Activated gamma-delta T cell treated with Interleukin-2 at 50 U/mL for 16 hours (primary cell): Measurements from ENCODE around the gene MTRF1.
"Not testable (repeated sequence)": the region's sequence is repeated elsewhere in the genome, so short reads cannot be mapped to it uniquely, and the experiment has no call there.

Experiments
- DNase-seq: peaks from one replicate; pipeline ENCODE4 v3.0.0-alpha.2; 2020

MTRF1 gene

DNA sequence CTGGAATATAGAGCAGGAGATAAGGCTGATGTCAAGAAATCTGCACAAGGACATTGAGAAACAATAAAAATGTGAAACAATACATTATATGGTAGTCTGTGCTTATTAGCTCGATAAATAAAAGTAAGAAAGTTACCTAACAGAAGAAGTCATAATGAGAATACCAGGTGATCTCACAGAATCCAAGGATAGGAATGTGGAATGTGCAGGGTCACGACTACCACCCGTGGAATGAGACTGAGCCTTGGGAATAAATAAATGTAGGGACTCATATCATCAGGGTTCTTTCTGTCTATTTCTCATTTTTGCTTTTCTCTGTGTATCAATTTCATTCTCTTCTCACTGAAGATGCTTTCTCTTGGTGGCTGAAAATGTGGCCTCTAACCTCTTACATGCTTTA, 43.0 kb downstream of the MTRF1 start:
- no peak for DNase-seq

DNA sequence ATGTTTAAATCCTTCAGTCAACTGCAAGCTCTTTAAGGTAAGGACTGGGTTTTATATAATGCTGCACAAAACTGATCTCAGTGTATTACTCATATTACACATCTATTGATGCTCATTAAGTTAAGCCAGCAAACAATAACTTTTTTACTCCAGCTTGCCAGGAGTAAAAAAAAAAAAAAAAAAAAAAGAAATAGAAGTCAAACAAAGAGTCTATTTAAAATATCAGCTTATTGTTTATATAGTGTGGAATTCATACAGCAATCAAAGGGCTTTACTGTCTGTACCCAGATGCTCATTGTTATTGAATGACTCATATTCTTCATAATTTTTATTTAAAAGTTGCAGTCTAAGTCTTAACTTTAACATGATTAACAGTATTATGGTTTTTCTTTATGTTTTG, 47.2 kb downstream of the MTRF1 start:
- no peak for DNase-seq

DNA sequence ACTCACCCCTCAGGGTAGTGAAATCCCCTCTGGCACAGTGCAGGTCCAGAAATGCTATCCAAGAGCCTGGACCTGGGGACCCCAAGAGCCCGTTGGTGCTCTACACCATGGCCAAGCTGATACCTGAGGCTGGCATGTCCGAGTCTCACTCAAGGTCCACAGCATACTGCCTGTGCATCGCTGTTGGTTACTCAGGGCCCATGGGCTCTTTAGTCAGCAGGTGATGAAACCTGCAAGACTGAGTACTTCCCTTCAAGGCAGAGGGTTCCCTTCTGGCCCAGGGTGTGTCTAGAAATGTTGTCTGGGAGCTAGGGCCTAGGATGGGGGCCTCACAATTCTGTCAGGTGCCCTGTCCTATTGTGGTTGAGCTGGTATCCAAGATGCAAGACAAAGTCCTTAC, 49.5 kb downstream of the MTRF1 start:
- DNase-seq: no peak

DNA sequence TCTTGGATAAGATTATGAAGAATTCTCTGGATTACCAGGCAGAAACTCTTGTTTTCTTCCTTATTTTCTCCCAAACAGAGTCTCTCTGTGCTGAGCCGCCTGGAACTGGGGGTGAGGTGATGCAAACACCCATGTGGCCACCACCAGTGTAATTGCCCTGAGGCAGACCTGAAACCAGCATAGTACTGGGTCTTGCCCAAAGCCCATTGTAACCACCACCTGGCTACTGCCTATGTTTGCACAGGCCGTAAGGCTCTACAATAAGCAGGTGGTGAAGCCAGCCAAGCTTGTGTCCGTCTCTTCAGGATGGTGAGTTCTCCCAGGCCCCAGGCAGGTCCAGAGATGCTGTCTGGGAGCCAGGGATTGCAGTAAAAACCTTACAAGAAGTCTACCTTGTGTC, 50.1 kb downstream of the MTRF1 start:
- DNase-seq: no peak

DNA sequence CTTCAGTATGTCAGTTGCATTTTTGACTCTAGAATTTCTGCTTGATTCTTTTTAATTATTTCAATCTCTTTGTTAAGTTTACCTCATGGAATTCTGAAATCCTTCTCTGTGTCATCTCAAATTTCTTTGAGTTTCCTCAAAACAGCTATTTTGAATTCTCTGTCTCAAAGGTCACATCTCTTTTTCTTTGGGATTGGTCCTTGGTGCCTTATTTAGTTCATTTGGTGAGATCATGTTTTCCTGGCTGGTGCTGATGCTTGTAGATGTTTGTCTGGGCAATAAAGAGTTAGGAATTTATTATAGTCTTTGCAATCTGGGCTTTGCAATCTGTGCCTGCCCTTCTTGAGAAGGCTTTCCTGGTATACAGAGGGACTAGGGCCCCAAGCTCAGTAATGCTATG, 50.5 kb downstream of the MTRF1 start:
- no peak for DNase-seq

- no peak for DNase-seq
These were observed 52.3 kb downstream of the MTRF1 start for GRCh38 chr13:41211062-41211461.

DNA sequence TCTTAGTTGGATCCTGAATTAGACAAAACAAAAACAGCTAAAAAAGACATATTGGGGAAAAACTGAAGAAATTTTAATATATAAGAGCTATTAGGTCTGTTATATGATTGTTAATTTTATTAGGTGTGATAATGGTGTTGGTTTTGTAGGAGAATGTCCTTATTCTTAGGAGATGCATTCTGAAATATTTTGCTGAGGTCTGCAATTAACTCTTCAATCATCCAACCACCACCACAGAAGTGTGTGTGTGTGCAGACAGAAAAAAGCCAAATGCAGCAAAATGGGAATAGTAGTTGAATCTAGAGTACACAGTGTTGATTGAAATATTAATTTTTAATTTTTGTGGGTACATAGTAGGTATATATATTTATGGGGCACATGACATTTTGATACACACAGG, 56.9 kb downstream of the MTRF1 start:
- no peak for DNase-seq

DNA sequence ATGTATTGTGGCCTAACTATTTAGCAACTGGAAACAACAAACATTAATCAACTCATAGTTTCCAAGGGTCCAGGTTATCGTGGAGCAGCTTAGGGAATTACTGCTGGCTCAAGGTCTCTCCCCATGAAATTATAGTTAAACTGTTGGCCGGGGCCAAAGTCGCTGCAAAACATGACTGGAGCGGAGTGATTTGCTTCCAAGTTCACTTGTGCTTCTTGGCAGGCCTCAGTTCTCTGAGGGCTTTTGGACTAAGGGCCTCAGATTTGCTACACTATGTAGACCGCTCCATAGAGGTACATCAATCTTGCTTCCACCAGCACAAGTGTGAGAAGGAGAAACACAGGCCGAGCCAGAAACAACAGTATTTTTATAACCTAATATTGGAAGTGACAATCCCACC, 59.6 kb downstream of the MTRF1 start:
- no peak for DNase-seq

- no peak for DNase-seq
These were observed 63.2 kb downstream of the MTRF1 start for GRCh38 chr13:41200126-41200525.

GRCh38 chr13:41199526-41199925, 63.9 kb downstream of the MTRF1 start:
- no peak for DNase-seq

DNA sequence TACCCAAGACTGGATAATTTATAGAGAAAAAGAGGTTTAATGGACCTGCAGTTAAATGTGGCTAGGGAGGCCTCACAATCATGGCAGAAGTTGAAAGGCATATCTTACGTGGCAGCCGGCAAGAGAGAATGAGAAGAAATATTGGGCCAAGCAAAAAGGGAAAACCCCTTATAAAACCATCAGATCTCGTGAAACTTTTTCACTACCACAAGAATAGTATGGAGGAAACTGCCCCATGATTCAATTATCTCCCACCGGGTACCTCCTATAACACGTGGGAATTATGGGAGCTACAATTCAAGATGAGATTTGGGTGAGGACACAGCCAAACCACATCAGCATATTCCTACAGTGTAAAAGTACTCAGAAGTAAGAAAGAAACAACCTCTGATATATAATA, 64.3 kb downstream of the MTRF1 start:
- no peak for DNase-seq

- no peak for DNase-seq
These were observed 66.8 kb downstream of the MTRF1 start for GRCh38 chr13:41196620-41197019.

DNA sequence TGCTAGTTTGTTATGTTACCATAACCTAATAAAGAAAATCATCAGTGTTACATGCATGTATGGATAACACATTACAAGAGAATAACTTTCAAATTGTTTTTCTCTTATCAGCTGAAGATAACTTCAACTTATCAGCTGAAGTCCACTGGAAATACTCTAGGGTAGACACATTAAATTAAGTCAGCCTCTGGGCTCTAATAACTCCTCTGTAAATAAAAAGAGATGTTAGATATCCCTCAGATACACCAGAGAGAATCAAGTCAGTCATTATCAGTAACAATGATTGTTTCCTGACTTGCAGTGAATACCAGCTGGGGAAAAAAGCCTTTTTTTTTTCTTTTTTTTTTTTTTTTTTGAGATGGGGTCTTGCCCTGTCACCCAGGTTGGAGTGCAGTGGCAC, 67.4 kb downstream of the MTRF1 start:
- no peak for DNase-seq

DNA sequence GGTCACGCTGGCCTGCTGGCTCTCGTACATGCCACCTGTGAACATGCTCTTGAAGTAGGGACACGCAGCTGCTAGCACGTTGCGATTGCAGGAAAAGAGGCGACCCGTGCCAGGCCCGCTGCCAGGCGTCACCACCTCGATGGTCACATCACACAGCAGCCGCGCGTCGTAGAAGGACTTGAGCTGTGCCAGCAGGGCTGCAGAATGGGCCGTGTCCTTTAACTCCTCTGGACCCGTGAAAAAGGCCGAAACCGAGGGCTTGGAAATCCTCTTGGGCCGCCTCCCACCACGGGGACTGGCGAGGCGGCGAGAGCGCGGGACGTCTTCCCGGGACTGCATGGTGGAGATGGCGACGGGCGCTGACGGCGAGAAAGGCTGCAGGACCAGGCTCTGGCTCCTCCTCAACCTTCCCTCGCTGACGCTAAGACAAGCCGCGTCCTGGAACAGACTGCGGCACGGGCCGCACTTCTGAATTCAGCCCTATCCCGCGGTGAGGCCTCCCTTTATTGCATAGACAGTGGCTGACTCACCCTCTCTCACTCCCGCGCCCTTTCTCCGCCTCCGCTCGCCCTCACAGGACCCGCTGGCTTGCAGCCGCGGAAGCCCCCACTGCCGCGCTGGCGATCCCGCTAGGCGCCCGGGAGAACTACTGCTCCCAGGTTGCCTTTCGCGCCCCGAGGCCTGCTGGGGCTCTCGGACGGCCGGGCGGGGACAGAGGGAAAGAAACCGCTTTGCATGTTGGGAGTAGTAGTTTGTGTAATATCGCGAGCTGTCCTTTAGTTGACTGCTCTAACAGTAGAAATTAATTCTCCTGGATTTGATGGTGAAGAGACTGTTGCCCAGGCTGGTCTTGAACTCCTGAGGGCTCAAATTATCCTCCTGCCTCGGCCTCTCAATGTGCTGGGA, 69.2 kb downstream of the MTRF1 start, which contains the start of gene KBTBD7:
KBTBD7 (minus strand) TSS at position 651 of the 906 bp plus-strand sequence; CDS start at position 339, 312 bp downstream.
- DNase-seq: peak; percentile 87

DNA sequence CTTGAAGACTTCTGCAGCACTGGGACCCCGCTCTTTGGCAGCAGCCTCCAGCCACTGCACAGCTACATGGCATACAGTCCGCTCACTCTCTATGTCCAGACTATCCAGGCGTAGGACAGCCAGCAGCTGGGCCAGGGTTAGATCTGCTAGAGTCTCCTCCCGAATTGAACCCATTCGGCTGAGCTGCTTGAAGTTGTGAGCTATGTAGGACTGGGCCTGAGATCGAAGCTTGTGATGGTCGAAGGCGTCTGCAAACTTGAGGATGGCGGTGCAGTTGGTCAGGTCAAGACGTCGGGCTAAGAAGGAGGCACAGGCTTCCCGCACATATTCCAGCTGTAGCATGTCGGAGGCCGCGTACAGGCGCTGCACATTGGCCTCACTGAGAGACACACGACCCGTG, 69.9 kb downstream of the MTRF1 start:
- DNase-seq: no peak

DNA sequence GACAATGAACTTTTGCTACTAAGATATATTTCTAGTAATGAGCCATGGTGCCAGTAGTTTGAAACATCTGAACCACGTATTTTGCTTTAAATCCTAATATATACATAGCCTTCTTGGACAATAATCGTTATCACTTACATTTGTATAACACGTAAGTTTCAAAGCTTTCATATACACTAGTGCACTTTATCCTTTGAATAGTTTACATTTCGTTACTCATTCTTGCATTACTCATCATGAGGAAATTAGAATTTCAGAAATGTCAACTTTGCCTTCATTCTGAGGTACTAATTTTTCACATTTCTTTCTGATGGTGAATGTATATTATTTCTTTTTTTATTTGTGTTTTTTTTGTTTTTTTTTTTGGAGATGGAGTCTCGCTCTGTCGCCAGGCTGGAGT, 74.8 kb downstream of the MTRF1 start:
- no peak for DNase-seq

- no peak for DNase-seq
These were observed 76.9 kb downstream of the MTRF1 start for GRCh38 chr13:41186481-41186880.

GRCh38 chr13:41182231-41182630, 81.1 kb downstream of the MTRF1 start:
- DNase-seq: no peak

- DNase-seq: no peak
These were observed 83.7 kb downstream of the MTRF1 start for GRCh38 chr13:41179593-41180250.

- no peak for DNase-seq
These were observed 85.3 kb downstream of the MTRF1 start for GRCh38 chr13:41178040-41178439.

- no peak for DNase-seq
These were observed 85.8 kb downstream of the MTRF1 start for GRCh38 chr13:41177616-41178015.

GRCh38 chr13:41175576-41175975, 87.8 kb downstream of the MTRF1 start:
- DNase-seq: not testable (repeated sequence)
